DMS53 treated with DMSO at 0.1 percent for 48 hours (cell line): ENCODE results near the gene SLC38A10.

Experiments
- DNase-seq: peaks from one replicate; lab custom pipeline; 2025; ENCODE audit not compliant: unreplicated experiment; lab: John Stamatoyannopoulos, UW

SLC38A10 gene

GRCh38 chr17:81295031-81295675, at the start of gene SLC38A10:
SLC38A10 (minus strand) TSS chr17:81295307; CDS start chr17:81294921, 386 bp downstream.
- peak; percentile 75 for DNase-seq

- no peak for DNase-seq
These were observed 47.4 kb upstream of the SLC38A10 start for GRCh38 chr17:81342269-81343070.

GRCh38 chr17:81341516-81342268, 46.6 kb upstream of the SLC38A10 start:
- DNase-seq, result no peak

GRCh38 chr17:81340607-81341515, 45.8 kb upstream of the SLC38A10 start:
- DNase-seq, result no peak

DNA sequence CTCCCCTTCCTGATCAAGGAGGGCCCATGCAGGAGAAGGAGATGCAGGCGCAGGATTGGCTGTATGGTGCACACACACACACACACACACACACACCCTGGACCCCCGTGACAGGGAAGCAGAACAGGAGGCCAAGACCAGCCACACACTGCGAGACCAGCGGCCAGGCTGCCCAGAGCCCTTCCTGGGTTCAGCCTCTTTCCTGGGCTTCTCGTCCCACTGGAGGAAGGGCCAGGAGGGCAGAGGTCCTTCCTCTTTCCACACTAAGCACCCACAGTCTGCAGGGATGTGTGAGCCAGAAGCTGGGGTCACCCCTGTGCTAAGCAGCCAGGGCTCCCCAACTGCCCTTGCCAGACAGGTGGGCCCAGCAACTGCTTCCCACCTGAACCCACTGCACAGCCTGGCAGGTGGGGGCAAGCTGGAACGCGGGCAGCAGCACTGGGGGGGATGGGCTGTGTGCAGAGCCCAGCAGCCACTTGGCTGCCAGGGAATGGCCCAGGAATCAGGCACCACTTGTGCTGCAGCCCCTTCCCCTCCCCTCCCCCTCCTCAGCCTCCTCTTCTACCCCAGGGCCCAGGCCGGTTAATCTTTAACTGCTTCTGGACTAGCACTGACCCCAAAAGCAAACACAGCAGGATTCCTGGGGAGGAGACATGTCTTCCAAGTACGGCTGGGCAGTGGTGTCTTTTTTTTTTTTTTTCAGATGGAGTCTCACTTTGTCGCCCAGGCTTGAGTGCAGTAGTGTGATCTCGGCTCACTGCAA, 44.6 kb upstream of the SLC38A10 start:
- peak; percentile 67 for DNase-seq

GRCh38 chr17:81339191-81339533, 44.1 kb upstream of the SLC38A10 start:
- no peak for DNase-seq

- no peak for DNase-seq
These were observed 43.4 kb upstream of the SLC38A10 start for GRCh38 chr17:81338274-81339190.

DNA sequence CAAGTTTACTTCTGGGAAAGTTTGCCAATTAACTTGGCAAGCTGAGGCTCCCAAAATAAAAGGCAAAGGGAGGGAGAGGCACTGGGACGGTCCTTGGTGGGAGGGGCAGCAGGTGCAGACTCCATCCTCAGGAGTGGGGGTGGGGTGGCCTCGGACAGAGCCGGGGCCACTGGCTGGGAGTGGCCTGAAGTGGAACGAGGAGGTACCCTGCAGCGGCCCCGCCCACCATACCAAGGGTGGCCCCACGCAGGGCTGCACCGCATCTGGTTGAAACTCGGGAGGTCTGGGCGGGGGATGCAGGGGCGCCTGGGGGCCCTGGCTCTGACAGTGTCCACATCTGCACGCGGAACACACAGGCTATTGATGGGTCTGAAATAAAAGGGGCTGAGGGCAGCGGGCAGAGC, 42.4 kb upstream of the SLC38A10 start:
- DNase-seq, result no peak

- DNase-seq, result no peak
These were observed 41.8 kb upstream of the SLC38A10 start for GRCh38 chr17:81336930-81337325.

- DNase-seq, result no peak
These were observed 41.3 kb upstream of the SLC38A10 start for GRCh38 chr17:81336296-81336929.

- DNase-seq, result peak; percentile 65
These were observed 40.7 kb upstream of the SLC38A10 start for GRCh38 chr17:81335773-81336157.

DNA sequence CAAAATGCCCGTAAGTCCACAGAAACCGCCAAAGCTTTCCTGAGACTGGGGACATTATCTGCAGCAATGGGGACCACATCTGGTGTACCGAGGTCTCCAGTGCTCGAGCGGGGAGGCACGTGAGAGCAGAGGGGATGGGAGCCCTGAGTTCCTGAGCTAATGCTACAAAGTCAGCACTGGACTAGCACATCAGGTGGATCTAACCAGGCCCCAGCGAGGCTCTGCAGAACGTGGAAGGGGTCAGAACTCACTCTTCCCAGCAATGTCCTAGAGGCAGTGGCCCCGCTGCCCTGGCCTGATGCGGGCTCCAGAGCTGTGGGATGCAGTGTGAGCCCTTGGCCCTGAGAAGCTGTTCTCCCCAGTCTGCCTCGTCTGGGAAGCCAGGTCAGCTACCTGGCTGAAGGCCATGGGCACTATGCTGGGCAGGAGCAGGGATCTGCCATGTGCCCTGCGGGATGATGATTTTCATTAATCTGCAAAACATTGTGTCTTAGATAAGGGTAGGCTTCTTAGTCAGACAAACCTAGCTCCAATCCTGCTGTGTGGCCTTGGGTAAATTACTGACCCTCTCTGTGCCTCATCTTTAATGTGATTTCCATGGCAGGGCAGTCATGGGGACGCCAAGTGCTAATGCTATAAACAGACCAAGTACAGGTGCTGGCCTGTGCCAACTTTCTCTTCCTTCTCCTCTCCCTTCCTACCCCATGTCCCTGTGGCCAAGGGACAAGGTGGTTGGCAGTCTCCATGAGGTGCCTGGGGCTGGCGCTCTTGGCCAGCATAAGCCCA, 40.1 kb upstream of the SLC38A10 start:
- DNase-seq, result no peak

GRCh38 chr17:81334391-81334901, 39.3 kb upstream of the SLC38A10 start:
- no peak for DNase-seq

DNA sequence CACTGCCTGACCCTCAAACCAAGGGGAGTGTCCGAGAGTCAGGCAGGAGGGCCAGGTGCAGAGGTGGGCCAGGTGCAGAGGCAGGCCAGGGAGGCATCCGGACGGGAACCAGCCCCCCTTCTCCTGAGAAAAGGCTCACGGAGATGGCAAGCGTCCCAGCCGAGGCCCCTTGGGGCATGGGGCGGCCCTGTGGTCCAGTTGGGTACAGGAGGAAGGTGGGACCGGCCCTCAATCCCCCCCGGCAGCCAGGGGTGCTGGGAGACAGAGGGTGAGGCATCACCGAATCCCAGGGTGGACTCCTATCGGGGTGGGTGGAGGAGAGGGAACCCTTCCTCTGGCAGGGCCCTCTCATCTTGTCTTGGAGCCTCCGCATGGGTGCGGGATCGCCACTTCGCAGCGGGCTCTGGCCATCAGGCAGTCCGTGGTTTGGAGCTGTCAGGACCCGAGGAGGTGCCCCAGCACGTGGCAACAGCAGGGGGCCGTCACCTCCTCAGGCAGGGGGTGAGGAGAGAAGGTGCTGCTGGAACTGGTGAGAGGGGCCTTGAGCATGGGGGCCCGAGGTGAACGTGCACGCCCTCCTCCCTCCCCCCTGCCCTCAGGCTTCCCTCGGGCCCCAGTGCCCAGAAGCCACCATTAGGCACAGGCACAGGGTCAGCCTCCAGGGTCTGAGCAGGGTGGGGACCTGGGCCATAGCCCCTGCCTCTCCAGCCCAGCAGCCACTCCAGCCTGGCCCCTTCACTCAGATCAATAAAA, 38.7 kb upstream of the SLC38A10 start:
- DNase-seq, result no peak

DNA sequence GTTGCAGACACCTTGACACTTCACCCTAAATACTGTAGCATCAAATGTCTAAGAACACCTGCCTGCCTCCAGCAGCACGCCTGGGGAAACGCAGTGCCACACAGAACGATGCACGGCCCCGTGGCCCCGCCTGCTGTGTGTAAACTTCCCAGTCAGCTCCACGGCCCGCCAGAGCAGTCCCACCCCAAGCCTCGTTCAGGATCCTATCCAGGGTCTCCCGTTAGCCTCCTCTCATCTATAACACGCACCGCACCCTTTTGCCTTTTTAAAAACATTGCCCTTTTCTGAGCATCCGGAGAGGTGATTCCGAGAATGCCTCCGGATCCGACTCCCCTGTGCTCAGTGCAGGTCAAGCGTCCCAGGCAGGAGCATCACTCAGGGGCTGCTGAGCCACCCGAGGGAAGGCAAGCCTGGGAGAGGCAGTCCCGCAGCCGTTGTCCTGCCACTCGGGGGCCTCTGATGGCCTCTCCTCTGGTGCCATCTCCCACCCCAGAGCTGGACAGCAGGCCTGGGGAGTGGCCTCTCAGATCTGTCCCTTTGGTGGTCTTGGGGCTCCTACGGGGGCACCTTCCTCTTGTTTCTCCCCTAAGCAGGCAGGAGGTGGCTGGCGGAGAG, 37.9 kb upstream of the SLC38A10 start:
- DNase-seq, result no peak

DNA sequence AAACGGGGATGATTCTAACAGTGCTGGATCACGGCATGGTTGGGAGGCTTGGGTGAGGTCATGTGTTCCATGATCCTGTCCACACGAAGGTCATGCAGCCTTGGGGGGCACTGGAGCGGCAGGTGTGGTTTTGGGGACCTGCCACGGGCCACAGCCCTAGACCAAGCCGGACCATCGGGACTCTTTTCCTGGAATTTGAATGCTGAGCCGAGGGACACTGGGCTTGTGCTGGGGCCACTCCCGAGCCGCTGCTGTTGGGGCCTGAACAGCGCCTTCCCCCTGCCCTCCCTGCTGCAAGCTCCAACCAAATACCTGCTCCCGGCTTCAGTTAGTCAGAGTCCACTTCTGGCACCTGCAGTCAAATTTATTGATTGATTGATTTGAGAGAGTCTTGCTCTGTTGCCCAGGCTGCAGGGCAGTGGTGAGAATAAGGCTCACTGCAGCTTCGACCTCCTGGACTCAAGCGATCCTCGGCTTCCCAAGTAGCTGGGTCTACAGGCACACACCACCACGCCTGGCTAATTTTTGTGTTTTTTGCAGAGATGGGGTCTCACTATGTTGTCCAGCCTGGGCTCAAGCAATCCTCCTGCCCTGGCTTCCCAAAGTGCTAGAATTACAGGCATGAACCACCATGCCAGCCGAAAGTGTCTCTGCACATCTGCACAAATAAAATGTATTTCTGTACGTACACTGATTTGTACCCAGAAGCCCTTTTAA, 37.2 kb upstream of the SLC38A10 start:
- no peak for DNase-seq
